ENCODE data around the gene MBOAT1. TPM values are rescaled to one million over a fixed set of nuclear protein-coding genes. Genes with fewer than 3 reads are reported as not detected.

MBOAT1 gene
- total and polyA plus RNA-seq, 8 donors: 2.4 to 47.2 (median 12.2) TPM

DNA sequence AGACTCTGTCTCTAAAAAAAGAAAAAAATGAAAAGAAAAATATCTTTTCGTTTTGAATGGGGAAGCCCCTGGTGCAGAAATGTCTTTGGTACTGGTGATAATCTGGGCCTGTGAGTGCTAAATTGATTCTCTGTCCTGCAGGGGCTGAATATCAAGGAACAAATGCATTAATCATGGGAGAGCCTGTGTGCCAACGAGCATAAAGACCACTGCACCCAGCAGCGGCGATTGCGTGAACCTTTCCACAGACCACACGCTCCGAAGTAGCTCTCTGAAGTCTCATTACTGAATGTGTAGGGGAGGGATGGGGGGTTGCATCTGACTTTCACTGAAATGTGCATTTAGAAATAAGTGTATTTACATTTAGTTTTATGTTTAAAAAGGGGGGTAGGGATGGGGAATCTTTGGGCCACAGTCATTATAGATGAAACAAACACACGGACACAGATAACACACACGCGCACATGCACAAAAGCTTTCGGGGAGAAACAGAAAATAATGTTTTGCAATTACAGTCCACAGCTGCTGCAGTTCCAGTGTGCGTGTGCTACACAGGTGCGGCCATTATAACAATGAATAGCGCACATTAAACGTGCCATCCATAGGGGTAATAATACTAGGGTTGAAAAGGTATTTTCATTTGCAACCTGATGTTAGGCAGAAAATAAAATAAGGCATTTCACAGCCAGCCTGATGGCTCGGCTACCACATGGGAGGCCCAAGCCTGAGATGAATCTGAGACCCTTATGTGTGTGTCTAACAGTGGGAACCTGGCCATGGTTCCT lies 154.0 kb downstream of the MBOAT1 start:
- intact Hi-C loops (cut with DNase I; ENCODE audit: low total_unique reads): loop anchor here (10.0 kb wide), 1 partner anchor 1534 kb away; no protein-coding TSS in a partner anchor
- H3K9me3 ChIP-seq: peaks cover 0 to 5% (median 0%) of the 10 kb centered on the region in 4 donors
- no peak for DNase-seq
- H3K36me3 ChIP-seq: no peaks in the 10 kb centered on the region
- H3K4me1 ChIP-seq: peaks cover 0 to 7% (median 0%) of the 10 kb centered on the region in 4 donors
- no peaks in the 10 kb centered on the region for H3K27me3 ChIP-seq
- TF ChIP-seq POLR2A (IDR thresholded peaks at IDR 0.05) (no peak), POLR2AphosphoS5 (IDR thresholded peaks at IDR 0.05) (no peak), EP300 (IDR thresholded peaks at IDR 0.05) (no peak)
- TF ChIP-seq, protein P1, sequence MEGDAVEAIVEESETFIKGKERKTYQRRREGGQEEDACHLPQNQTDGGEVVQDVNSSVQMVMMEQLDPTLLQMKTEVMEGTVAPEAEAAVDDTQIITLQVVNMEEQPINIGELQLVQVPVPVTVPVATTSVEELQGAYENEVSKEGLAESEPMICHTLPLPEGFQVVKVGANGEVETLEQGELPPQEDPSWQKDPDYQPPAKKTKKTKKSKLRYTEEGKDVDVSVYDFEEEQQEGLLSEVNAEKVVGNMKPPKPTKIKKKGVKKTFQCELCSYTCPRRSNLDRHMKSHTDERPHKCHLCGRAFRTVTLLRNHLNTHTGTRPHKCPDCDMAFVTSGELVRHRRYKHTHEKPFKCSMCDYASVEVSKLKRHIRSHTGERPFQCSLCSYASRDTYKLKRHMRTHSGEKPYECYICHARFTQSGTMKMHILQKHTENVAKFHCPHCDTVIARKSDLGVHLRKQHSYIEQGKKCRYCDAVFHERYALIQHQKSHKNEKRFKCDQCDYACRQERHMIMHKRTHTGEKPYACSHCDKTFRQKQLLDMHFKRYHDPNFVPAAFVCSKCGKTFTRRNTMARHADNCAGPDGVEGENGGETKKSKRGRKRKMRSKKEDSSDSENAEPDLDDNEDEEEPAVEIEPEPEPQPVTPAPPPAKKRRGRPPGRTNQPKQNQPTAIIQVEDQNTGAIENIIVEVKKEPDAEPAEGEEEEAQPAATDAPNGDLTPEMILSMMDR (IDR thresholded peaks at IDR 0.05): no peak
- no peak overlapping the region for H3K4me3 ChIP-seq
- no peak overlapping the region for H3K27ac ChIP-seq
- WGBS, 5 donors: 77 to 83% (median 80%) methylated on average over 16 of the region's 16 CpGs

DNA sequence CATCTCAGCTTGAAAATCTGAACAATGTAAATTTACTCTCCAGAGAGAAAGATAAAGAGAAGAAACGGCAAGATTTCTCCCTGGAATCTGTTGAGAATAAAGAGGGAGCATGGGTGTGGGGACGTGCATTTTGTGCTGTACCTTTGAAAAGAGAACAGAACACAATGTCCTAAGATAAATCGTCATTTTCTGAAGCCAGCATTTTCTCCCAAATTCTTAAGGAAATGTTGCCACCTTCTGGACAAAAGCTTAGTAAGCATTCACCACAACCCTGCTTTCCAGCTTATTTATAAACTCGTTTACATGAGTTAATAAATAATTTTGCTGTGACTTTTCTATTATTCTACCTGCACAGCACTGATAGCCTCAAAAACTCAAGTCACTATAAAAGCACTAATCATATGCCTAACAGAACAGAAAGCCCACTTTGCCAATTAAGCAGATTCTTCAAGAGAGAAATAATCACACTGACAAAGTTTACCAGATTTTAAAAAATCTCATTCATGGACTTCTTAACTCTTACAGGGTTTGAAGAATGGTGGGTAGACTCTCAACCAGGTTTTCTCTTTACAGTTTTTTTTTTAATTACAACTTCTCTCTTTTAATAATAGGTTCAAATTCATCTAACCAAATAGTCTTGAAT lies 155.8 kb downstream of the MBOAT1 start:
- Histone ChIP-seq H3K36me3 (no peaks in the 10 kb centered on the region), H3K27ac (no peak overlapping the region), H3K4me1 (peaks cover 0 to 7% (median 0%) of the 10 kb centered on the region in 4 donors), H3K9me3 (no peaks in the 10 kb centered on the region), H3K27me3 (no peaks in the 10 kb centered on the region), H3K4me3 (no peak overlapping the region)
- 4 to 6% (median 5%) methylated on average over 4 of the region's 4 CpGs for WGBS, 5 donors
- DNase-seq: peak in 1 of 2 donors; percentile 79
- intact Hi-C loops (cut with DNase I; ENCODE audit: low total_unique reads): loop anchor here (10.0 kb wide), 1 partner anchor 1532 kb away; no protein-coding TSS in a partner anchor
- TF ChIP-seq EP300 (IDR thresholded peaks at IDR 0.05): no peak
- TF ChIP-seq, protein P1 (IDR thresholded peaks at IDR 0.05): peak in 4 of 7 experiments; percentile 13 to 42 (median 36)

DNA sequence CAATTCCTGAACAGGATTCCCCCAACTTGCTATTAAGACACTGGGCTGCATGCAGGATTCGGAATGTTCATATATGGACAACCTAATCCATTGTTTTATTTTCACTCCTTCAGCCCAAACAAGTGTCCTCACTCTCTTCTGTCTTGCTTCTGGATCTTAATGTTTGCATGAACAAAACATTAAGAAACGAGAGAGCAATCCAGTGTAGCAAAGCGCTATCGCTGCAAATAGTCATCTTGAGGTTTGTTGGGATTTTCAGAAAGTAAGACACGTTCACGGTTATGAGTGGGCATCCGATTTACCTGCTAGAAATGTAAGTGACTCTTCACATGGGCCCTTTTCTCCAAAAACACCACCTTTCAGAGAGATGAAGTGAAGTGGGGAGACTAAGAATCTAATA lies 156.4 kb downstream of the MBOAT1 start:
- 75 to 87% (median 81%) methylated on average over 7 of the region's 7 CpGs for WGBS, 5 donors
- H3K9me3 ChIP-seq: no peaks in the 10 kb centered on the region
- no peak for TF ChIP-seq POLR2A (IDR thresholded peaks at IDR 0.05)
- TF ChIP-seq EP300 (IDR thresholded peaks at IDR 0.05): no peak
- TF ChIP-seq, protein P1 (IDR thresholded peaks at IDR 0.05): no peak
- no peak for TF ChIP-seq POLR2AphosphoS5 (IDR thresholded peaks at IDR 0.05)
- no peak overlapping the region for H3K4me3 ChIP-seq
- no peaks in the 10 kb centered on the region for H3K36me3 ChIP-seq
- H3K27ac ChIP-seq: no peak overlapping the region
- no peak for DNase-seq
- no peaks in the 10 kb centered on the region for H3K27me3 ChIP-seq
- peaks cover 0 to 7% (median 0%) of the 10 kb centered on the region in 4 donors for H3K4me1 ChIP-seq
- intact Hi-C loops (cut with DNase I; ENCODE audit: low total_unique reads): loop anchor here (10.0 kb wide), 1 partner anchor 1531 kb away; no protein-coding TSS in a partner anchor

Other genes with a start within 250 kb of the MBOAT1 start
- 10 to 100 TPM in 2 of 5 donors, 1 to 10 TPM in 2, under 1 TPM in 1; 0.58 to 11.6 (median 6.4) TPM for gene E2F3, start 189.4 kb upstream of the MBOAT1 start, total RNA-seq
- gene E2F3, start 189.4 kb upstream of the MBOAT1 start, polyA plus RNA-seq: 1 to 10 TPM; 1.4 to 3.1 (median 2.6) TPM

Data from stomach (tissue), 9 donors.